DMS 273 treated with DMSO at 0.1 percent for 48 hours (cell line): ENCODE data around the gene LSR.

Experiments
- DNase-seq: peaks from one replicate; lab custom pipeline; 2025; lab: John Stamatoyannopoulos, UW

The LSR gene

GRCh38 chr19:35247526-35248309, 1.1 kb upstream of the LSR start:
- no peak for DNase-seq

- no peak for DNase-seq
Observed at GRCh38 chr19:35249146-35249847, 495 bp downstream of the LSR start.

GRCh38 chr19:35249848-35250711, 1.3 kb downstream of the LSR start:
- no peak for DNase-seq

- no peak for DNase-seq
Observed at GRCh38 chr19:35251456-35251855, 2.7 kb downstream of the LSR start.

- DNase-seq: no peak
Observed at GRCh38 chr19:35253316-35254286, 4.8 kb downstream of the LSR start.

- no peak for DNase-seq
Observed at GRCh38 chr19:35254341-35255297, 5.8 kb downstream of the LSR start.

GRCh38 chr19:35256566-35256965, 7.8 kb downstream of the LSR start:
- DNase-seq: no peak

- DNase-seq: no peak
Observed at GRCh38 chr19:35257113-35257461, 8.3 kb downstream of the LSR start.

GRCh38 chr19:35260694-35261304, 12.0 kb downstream of the LSR start:
- no peak for DNase-seq

GRCh38 chr19:35261356-35262100, 12.7 kb downstream of the LSR start:
- DNase-seq: no peak

- no peak for DNase-seq
Observed at GRCh38 chr19:35262101-35262761, 13.4 kb downstream of the LSR start.

- DNase-seq: no peak
Observed at GRCh38 chr19:35264268-35265125, 15.7 kb downstream of the LSR start.

GRCh38 chr19:35265126-35265899, 16.5 kb downstream of the LSR start:
- DNase-seq: no peak

GRCh38 chr19:35265900-35266519, 17.2 kb downstream of the LSR start:
- no peak for DNase-seq

- no peak for DNase-seq
Observed at GRCh38 chr19:35266520-35267352, 17.9 kb downstream of the LSR start.
